ENCODE data around the gene SLC9C2. TPM values are rescaled to one million over a fixed set of nuclear protein-coding genes. Genes with fewer than 3 reads are reported as not detected.
"Not testable (repeated sequence)": the region's sequence is repeated elsewhere in the genome, so short reads cannot be mapped to it uniquely, and the experiment has no call there.

The SLC9C2 gene
- total and polyA plus RNA-seq, 8 donors: 0.14 to 0.86 (median 0.39) TPM

DNA sequence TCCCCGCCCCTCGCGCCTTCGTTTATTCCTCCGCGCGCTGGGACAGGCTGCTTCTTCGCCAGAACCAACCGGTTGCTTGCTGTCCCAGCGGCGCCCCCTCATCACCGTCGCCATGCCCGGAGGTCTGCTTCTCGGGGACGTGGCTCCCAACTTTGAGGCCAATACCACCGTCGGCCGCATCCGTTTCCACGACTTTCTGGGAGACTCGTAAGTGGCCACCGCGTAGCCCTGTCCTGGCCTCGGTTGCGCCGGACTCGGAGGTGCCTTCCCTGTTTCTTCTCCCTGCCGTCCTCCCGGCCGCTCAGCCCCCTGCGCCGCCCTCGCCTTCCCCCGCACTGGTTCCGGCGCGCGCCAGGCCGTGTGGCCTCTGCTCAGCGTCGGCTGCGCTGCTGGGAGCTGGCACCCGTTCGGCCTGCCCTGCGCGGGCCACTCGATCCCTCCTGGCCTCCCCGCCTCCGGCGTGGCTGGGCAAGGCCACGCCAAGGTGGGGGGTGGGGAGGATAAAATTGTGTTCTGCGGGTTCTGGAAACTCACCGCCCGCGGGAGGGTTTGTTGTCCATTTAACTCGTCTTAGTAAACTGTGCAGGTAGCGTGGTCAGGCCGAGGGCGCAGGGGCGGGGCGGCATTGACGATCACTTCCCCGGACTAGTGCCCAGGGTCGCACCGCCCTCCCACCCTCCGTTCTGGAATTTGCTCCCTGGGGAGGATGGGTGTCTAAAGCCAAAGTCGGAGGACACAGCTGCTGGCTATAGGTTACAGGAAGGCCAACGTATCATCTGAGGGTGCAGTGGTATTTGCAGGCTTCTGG lies 125.4 kb downstream of the SLC9C2 start, which contains the start of gene PRDX6:
TSS of gene PRDX6 (plus strand) at position 50 of the 808 bp plus-strand sequence. CDS start at position 113, 63 bp downstream.
- Histone ChIP-seq H3K27ac (peak within 1 kb of the TSS; percentile 99 to 100), H3K4me3 (peak within 1 kb of the TSS; percentile 71 to 89), H3K4me1 (peaks cover 16 to 61% of the 10 kb centered on the region in 2 donors), H3K9me3 (no peaks in the 10 kb centered on the region), H3K27me3 (no peaks in the 10 kb centered on the region), H3K36me3 (peaks cover 0 to 23% of the 10 kb centered on the region in 2 donors)
- TF ChIP-seq, protein P1, sequence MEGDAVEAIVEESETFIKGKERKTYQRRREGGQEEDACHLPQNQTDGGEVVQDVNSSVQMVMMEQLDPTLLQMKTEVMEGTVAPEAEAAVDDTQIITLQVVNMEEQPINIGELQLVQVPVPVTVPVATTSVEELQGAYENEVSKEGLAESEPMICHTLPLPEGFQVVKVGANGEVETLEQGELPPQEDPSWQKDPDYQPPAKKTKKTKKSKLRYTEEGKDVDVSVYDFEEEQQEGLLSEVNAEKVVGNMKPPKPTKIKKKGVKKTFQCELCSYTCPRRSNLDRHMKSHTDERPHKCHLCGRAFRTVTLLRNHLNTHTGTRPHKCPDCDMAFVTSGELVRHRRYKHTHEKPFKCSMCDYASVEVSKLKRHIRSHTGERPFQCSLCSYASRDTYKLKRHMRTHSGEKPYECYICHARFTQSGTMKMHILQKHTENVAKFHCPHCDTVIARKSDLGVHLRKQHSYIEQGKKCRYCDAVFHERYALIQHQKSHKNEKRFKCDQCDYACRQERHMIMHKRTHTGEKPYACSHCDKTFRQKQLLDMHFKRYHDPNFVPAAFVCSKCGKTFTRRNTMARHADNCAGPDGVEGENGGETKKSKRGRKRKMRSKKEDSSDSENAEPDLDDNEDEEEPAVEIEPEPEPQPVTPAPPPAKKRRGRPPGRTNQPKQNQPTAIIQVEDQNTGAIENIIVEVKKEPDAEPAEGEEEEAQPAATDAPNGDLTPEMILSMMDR (IDR thresholded peaks at IDR 0.05): no peak
- intact Hi-C loops (cut with DNase I): no loop called here
- ATAC-seq: peak; percentile 59
- peak; percentile 88 to 93 (median 92) for DNase-seq

DNA sequence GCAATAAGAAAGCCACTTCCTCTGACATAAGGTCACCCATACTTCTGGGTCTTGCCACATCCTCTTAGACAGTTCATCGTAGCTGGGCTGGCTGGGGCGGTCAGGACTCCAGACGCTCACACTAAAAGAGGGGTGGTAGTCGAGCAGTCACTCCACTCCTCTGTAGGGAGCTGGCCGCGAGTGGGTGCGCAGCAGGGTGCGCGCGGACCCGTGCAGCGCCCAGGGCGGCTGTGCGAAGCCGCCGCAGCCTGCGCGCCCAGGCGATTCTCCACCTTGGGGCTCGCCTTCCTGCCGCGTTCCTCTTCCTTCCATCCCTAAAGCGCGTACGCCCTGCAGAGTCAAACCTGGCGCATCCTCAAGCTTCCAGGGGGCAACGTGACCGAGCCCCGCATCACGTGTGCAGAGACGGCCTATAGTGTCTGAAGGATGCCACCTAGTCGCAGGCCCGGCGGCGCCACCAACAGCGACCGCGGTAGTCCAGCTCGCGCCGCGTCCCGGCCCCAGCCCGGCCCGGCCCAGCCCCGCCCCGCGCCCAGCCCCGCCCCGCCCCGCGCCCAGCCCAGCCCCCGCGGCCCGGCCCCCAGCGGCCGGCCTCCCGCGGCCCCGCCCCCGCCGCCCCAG lies 126.1 kb downstream of the SLC9C2 start:
- intact Hi-C loops (cut with DNase I): no loop called here

DNA sequence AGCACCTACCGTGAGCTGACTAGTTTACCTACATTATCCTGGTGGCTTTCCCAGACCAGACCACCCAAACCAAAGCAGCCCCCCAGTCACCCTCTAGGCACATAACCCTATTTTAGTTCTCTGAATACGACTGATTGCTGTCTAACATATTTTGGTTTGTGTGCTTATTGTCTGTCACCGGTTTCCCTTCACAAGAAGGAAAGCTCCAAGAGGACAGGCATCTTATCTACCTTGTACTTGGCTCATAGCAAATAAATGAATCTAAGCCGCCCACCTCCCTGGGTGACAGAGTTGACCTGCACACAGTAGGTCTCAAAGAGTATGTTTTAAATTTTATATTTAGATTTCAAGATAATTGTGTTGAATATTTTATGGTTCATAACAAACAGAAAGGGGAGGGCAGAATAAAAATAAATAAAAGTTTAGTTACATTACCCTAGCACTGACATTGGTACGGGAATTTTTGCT lies 126.6 kb downstream of the SLC9C2 start:
- peaks cover 16 to 61% of the 10 kb centered on the region in 2 donors for H3K4me1 ChIP-seq
- DNase-seq (no peak), ATAC-seq (no peak)
- no peaks in the 10 kb centered on the region for H3K27me3 ChIP-seq
- peaks cover 0 to 10% of the 10 kb centered on the region in 2 donors for H3K36me3 ChIP-seq
- TF ChIP-seq, protein P1 (IDR thresholded peaks at IDR 0.05): no peak
- intact Hi-C loops (cut with DNase I): no loop called here
- H3K9me3 ChIP-seq: no peaks in the 10 kb centered on the region
- H3K27ac ChIP-seq: peak overlapping the region; percentile 92 to 100
- H3K4me3 ChIP-seq: peak overlapping the region; percentile 59 to 89

More for the DNA sequence above, 126.1 kb downstream of the SLC9C2 start:
- Histone ChIP-seq H3K4me3 (peak overlapping the region; percentile 59 to 89), H3K27ac (peak overlapping the region; percentile 92 to 100), H3K27me3 (no peaks in the 10 kb centered on the region), H3K4me1 (peaks cover 16 to 61% of the 10 kb centered on the region in 2 donors), H3K36me3 (peaks cover 0 to 16% of the 10 kb centered on the region in 2 donors), H3K9me3 (no peaks in the 10 kb centered on the region)
- TF ChIP-seq, protein P1 (IDR thresholded peaks at IDR 0.05): no peak
- DNase-seq (peak; percentile 87 to 97 (median 94)), ATAC-seq (peak; percentile 86)

DNA sequence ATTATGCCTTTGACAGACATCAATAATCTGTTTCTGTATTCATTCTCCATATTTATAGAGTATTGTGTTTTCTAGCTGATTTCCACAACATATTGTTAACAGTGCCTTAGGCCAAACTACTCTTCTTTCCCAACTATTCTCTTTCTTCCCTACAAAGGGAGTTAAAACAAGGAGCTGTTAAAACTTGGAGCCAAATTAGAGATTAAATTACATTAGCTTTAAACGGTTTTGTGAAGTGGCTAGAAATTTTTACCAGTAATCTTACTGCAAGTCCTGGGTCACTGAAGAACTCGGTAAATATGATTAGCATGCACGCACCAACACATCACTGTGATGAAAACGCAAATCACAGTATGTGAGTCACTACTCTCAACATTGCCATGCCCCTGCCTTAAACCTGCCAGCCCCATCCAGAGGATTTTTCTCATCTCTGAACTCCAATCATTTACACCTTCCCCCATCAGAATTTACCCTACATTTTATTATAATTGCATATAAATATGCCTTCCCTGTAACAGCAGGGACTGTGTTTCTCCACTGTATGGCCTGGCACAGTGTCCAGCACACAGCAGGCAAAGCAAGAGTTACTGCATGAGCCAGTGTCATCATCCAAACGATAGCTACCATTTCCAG lies 127.2 kb downstream of the SLC9C2 start:
- intact Hi-C loops (cut with DNase I): no loop called here
- TF ChIP-seq, protein P1 (IDR thresholded peaks at IDR 0.05): no peak
- Histone ChIP-seq H3K4me1 (peaks cover 16 to 61% of the 10 kb centered on the region in 2 donors), H3K4me3 (peak overlapping the region; percentile 59 to 89), H3K27me3 (no peaks in the 10 kb centered on the region), H3K36me3 (peaks cover 0 to 5% of the 10 kb centered on the region in 2 donors), H3K9me3 (peaks cover 0 to 5% of the 10 kb centered on the region in 2 donors), H3K27ac (peak overlapping the region; percentile 92 to 100)
- ATAC-seq: peak; percentile 31
- DNase-seq: peak in 1 of 4 donors; percentile 34

DNA sequence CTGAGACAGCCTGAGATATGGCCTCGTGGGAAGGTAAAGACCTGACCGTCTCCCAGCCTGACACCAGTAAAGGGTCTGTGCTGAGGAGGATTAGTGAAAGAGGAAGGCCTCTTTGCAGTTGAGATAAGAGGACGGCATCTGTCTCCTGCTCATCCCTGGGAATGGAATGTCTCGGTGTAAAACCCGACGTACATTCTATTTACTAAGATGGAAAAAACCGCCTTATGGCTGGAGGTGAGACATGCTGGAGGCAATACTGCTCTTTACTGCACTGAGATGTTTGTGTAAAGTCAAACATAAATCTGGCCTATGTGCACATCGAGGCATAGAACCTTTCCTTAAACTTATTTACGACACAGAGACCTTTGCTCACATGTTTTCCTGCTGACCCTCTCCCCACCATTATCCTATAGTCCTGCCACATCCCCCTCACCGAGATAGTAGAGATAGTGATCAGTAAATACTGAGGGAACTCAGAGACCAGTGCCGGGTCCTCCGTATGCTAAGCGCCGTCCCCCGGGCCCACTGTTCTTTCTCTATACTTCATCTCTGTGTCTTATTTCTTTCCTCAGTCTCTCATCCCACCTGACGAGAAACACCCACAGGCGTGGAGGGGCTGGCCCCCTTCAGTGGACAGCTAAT lies 128.0 kb downstream of the SLC9C2 start:
- H3K27me3 ChIP-seq; intact Hi-C loops (cut with DNase I); ATAC-seq; DNase-seq; H3K36me3 ChIP-seq; H3K4me3 ChIP-seq: not testable (repeated sequence)
- Histone ChIP-seq H3K4me1 (peaks cover 16 to 55% of the 10 kb centered on the region in 2 donors), H3K9me3 (peaks cover 0 to 12% of the 10 kb centered on the region in 2 donors), H3K27ac (peak overlapping the region in 1 of 2 donors; percentile 92)

All from left lung (tissue), 10 donors.